T-helper 22 cell (primary cell): Measurements from ENCODE around the gene ADAP1.

ENCODE experiments used
- DNase-seq: peaks from one replicate; pipeline ENCODE4 v3.0.0-alpha.2; 2020; ENCODE audit warnings: low read depth

ADAP1 gene

DNA sequence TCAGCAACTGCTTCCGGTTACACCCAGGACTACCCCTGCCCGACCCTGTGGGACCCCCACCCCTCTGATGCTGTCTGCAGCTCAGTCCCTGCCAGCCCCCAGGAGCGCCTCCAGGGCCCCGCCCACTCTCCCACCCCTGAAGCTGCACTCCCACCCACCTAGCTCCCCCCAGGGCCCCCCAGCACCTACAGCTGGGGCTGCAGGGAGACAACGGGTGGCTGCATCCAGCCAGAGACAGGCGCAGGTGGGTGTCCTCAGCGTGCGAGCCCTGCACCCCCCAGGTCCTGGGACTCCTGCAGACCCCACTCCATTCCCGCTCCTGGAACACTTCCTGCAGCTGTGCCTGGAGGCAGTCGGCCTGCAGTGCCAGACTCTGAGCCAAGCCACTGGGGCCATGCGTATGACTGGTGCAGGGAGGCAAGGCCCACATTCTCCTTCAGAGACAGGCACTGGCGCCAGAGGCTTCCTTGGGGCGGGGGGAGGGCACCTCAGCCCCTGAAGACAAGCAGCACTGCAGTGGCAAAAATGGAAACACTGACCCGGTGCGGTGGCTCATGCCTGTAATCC is 34.6 kb upstream of the ADAP1 start:
- DNase-seq = no peak

DNA sequence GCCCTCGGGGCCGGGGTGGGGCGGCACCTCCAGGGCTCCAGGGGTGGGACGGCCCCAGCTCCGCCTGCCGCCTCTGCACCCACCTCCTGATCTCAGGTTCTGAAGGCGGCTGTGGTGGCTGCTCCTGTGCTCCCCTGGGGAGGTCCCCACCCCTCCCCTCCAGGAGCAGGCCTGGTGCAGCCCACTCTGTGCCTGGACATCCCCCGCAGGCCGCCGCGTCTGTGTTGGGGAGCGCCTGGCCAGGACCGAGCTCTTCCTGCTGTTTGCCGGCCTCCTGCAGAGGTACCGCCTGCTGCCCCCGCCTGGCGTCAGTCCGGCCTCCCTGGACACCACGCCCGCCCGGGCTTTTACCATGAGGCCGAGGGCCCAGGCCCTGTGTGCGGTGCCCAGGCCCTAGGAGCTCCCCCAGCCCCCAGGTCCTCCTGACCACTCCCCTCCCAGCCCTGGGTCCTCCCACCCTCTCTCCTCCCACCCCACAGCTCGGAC is 34.0 kb upstream of the ADAP1 start:
- no peak for DNase-seq

DNA sequence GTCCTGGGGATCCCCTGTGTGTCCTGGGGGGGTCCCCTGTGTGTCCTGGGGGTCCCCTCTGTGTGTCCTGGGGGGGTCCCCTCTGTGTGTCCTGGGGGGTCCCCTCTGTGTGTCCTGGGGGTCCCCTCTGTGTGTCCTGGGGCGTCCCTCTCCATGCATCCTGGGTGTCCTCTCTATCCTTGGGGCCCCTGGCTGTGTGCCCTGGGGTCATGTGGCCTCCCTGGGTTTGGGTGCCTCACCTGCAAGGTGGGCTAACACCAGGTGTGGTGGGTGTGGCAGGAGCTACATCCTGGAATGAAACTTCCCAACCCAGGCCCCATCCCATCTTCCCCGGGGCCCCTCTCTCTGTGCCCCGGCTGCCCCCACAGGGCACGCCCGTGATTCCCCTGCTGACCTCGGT is 33.4 kb upstream of the ADAP1 start:
- DNase-seq = no peak

DNA sequence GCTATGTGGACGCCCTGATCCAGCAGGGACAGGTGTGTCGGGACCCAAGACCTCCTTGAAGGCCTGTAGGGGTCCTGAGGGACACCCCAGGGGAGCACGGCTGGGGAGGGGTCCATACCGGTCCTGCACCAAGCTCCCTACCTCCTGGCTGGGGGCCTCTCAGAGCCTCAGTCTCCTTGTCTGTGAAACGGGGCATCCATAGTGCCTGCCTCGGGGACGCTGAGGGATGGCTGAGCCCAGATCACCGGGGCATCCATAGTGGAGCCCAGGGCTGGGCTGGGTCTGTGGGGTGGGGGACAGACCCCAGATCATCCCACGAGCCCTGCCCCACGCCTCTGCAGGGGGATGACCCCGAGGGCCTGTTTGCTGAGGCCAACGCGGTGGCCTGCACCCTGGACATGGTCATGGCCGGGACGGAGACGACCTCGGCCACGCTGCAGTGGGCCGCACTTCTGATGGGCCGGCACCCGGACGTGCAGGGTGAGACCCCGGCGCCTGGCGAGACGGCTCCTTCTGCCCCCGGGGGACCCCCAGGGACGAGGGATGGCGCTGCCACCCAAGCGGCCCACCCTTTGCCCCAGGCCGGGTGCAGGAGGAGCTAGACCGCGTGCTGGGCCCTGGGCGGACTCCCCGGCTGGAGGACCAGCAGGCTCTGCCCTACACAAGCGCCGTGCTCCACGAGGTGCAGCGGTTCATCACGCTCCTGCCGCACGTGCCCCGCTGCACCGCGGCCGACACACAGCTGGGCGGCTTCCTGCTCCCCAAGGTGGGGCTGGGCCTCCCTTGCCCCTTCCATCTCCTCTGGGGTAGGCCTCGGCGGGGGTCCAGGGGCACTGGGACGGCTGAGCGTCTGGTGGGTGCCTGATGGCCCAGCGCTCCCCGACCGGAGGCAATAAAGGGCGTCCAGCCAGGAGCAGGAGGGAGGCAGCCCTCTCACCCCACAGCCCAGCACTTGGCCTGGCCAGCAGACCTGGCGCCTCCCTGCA is 32.6 kb upstream of the ADAP1 start:
- no peak for DNase-seq

DNA sequence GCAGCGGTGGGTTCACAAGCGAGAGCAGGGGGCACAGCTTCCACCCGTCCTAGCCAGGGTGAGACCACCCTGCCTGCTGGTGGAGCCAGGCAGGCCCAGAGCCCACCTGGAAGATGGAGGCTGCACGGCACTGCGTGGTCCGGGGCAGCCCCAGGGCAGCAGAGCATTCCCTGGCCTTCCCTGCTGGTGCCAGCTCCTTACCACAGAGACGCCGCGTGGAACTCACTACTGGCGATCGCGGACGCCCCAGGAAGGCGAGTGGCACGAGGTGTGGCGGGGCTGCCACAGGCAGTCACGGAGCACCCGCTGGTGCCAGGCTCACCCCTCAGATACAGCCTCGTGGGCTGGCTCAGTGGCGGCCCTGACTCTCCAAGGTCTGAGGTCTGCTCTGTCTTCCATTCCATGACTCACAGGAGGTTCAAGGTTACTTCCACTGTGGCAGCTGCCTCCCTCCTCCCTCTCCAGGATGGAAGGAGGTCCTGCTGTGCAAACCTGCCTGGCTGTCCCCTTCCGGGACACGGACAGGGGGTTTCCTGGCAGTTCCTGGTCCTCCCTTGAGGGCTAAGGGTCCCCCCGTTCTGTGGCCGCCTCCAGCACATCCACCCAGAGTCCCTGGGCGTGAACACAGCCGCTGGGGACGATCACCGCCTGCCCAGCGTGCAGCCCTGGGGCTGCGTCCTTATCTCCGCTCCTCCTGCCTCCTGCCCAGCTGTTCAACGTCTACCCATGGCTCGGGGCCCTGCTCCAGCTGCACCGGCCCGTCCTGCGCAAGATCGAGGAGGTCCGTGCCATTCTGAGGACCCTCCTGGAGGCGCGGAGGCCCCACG is 31.6 kb upstream of the ADAP1 start:
- no peak for DNase-seq

DNA sequence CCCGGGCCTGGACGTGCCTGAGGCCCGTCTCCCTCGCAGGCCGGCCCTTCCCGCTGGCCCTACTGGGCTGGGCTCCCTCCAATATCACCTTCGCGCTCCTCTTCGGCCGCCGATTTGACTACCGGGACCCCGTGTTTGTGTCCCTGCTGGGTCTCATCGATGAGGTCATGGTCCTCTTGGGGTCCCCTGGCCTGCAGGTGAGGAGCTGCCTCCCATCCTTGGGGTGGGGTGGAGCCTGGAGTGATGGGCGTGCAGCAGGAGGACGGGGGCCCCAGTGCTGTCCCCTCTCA is 30.6 kb upstream of the ADAP1 start:
- DNase-seq = no peak

DNA sequence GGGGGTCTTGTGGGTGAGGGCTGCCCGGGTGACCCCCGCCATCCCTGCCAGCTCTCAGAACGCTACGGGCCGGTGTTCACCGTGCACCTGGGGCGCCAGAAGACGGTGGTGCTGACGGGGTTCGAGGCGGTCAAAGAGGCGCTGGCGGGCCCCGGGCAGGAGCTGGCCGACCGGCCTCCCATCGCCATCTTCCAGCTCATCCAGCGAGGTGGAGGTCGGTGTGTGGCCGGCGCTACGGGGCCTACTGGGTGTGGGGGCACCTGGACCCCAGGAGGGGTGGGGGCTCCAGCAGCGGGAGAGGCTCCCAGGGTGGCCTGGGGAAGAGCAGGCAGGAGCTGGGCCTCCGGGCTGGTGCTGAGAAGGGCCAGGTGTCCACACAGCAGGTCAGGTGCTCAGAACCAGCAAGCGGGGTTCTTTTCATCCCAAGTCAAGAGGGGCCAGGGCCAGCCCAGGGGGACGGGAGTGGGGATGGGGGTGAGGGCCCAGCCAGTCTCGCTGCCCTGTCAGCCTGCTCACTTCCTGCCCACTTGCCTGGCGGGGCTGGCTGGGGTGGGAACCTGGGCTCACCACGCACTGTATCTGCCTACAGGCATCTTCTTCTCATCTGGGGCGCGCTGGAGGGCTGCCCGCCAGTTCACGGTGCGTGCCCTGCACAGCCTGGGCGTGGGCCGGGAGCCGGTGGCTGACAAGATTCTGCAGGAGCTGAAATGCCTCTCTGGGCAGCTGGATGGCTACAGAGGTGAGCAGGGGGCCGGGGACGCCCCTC is 30.1 kb upstream of the ADAP1 start:
- no peak for DNase-seq

DNA sequence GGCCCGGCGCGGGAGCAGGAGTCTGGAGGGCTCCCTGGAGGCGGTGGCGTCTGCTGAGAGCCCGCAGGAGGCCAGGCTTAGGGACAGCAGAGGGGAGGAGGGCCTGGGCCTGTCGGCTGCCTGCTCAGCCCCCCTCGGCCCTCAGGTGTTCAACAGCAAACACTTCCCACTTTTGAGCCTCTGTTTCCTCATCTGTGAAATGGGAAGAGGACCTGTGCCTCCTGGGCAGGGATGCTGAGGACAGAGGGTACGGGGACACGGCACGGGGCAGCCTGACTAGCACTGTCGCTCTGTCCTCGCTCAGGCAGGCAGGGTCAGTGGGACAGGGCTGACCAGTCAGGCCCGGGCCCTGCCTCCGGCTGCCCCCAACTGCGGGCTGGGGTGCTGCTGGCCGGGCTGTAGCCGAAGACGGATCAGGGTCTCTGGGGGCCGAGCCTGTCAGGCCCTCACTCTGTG is 29.2 kb upstream of the ADAP1 start:
- DNase-seq = no peak

DNA sequence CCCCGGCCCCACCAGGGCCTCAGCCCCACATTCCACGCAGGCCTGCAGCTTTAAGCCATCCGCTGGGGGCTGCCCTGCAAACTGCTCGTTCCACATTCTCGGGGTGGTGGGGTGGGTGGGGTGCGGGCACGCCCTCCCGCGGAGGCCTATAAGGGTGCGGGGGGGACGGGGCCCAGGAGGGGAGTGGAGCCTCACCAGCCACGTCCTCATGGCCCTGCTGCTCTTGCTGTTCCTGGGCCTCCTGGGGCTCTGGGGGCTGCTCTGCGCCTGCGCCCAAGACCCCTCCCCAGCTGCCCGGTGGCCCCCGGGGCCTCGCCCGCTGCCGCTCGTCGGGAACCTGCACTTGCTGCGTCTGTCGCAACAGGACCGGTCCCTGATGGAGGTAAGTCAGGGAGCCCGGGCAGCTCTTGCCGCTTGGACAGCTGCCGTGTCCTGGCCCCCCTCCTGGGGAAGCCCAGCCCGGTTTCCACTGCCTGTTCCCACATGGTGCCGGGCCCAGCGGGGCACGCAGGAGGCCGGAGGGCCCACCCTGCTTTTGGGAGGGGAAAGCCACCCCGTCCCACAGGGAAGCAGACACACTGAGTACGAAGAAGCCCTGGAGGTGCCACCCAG is 28.6 kb upstream of the ADAP1 start, which contains the start of gene CYP2W1:
CYP2W1 (plus strand) TSS at position 178 of the 612 bp plus-strand sequence; CDS start at position 209, 31 bp downstream.
- no peak for DNase-seq

DNA sequence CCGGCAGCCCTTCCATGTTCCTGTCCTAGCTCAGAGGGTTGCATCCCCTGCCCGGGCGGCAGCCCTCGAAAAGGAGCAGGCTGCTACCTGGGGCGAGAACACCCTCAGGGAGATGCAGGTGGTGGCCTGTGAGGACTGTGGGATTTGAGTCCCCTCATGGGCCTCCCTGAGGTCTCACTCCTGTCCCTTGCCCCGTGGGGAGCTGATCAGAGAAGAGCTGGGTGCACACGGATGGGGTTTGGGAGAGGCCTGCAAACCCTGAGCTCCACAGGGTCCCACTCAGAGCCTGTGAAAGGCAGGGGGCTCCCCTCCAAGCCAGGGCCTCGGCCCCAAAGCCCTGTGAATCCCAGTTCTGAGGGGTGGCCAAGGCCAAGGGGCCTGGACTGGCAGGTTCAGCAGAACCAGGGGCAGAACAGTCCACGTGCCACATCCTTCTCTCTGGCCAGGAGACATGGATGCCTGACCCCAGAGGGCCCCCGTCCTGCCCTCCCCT is 28.1 kb upstream of the ADAP1 start:
- no peak for DNase-seq

DNA sequence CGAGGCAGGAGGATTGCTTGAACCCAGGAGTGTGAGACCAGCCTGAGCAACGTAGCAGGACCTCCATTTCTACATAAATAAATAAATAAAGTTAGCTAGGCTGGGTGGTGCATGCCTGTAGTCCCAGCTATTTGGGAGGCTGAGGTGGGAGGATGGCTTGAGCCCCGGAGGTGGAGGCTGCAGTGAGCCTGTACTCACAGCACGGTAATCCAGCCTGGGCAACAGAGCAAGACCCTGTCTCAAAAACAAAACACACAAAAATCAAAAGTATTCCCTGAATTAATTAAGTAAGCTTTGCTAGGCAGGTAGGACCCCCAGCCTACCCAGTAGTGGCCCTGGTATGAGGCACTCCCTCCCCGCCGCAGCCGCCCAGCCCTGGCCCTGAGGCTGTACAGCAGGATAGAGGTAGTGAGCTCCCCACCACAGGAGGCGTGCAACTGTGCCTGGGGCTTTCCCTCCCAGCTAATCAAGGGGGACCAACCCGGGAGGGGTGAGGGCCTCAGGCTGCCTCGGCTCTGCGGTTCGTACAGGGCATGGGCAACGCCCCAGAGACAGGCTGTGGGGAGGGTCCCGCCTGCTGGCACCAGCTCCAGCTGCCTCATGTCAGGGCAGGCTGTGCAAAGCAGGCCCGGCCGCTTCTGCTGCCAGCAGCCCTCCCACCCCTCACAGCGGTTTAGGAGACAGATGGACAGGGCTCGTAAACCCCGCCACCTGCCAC is 27.5 kb upstream of the ADAP1 start:
- DNase-seq = no peak

DNA sequence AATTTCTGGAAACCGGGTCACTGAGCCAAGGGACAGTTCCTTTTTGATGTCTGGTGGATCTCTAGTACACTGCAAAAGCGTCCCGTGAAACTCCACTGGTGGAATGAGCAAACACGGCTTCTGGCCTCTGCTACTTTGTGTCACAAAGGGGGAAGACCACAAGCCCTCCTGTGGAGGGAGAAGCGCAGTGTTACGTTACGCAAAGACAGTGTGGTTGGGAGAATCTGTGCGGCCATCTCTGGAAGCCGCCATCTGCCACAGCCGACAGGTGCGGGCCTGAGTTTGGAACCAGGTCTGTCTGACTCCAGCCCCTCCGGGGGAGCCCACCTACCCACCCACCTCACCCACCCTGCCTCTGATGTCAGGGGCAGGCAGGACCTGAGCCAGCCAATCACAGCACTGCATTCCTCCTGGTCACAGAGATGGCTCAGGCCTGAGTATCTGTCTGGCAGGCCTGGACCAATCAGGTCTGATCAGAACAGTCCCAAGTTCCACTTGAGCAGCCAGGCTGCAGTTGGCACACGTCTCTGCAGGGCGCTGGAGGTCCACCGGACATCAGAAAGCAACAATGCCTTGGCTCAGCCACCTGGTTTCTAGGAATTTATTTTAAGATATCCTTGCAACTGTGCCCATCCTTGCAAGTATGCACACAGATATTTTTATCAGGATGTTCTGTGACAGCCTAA is 25.5 kb upstream of the ADAP1 start:
- no peak for DNase-seq

DNA sequence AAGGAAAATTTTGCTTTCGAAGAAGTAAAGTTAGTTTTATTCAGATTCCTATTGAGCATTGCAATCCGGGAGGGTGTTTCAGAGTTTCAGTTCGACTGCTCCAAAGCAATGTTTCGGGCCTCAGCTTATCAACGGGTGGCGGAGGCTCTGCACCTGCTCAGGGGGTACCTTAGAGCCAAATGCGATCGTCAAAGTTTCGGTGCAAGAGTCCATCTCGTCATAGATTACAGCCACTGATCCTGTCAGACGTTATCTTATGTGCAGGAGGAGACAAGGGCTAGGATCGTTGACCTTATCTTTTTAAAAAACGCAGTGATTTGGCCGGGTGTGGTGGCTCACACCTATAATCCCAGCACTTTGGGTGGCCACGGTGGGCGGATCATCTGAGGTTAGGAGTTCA is 24.7 kb upstream of the ADAP1 start:
- no peak for DNase-seq

DNA sequence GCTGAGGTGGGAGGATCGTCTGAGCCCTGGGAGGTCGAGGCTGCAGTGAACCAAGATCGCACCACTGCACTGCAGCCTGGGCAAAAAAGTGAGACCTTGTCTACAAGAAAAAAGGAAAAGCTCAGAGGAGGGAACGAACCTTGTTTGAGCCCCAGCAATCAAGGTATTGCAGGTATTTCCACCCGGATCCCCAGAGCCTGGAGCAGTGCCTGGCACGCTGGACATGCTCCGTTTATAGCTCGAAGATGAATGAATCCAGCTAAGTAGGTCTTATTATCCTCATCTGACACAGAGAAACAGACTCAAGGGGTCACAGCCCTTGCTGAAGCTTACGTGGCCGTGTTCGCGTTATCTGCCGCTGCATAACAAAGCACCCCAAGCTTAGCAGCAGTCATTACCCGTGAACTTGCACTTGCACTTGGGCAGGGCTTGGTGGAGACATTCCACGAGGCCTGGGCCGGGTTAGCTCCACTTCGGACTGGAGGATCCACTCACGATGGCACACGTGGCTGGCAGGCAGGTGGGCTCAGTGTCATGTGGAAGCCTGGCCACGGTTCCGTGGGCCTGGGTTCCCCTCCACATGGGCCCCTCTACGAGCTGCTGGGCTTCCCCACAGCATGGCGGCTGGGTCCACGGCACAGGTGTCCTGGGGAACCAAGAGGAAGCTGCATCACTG is 24.1 kb upstream of the ADAP1 start:
- no peak for DNase-seq

DNA sequence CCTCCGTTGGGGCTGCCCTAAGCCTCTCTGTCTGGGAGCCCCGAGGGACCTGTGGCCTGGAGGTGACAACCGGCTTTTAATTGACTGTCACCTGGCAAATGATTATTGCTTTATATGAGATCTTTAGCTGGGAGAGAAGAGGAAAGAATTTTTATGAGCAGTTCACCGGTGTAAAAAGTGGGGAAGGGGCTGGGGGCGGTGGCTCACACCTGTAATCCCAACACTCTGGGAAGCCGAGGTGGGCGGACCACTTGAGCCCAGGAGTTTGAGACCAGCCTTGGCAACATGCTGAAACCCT is 23.5 kb upstream of the ADAP1 start:
- DNase-seq = no peak

DNA sequence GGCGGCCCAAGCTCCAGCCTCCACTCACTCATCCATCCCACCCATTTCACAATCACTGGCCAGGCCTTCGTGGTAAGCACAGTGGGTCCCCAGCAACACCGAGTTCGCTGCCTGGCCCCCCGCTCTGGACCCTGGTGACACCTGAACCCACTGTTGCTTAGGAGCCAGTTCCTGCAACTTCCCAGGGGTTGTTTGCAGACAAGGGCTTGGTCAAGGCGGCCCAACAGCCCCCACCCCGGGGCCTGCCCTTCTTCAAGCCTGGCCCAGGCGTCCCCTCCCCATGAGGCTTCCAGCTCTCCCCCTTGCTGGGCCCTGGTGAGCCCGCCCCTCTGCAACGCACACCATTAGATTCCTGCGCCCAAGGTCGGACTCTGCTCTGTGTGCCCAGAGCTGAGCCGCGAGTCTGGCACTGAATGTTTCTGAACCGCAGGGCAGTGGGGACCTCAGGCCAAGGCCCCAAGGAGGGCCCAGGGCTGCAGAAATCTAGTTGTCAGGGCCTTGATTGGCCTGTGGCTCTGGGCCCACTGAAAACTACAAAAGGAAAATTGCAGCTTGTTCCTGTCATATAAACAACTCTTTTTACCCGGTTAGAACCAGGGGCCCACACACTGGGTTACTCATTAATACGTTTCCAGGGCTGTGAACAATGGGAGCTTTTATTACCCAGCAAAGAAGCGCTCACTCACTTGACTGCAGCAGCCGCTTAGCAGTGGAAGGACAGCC is 23.0 kb upstream of the ADAP1 start:
- DNase-seq = no peak

DNA sequence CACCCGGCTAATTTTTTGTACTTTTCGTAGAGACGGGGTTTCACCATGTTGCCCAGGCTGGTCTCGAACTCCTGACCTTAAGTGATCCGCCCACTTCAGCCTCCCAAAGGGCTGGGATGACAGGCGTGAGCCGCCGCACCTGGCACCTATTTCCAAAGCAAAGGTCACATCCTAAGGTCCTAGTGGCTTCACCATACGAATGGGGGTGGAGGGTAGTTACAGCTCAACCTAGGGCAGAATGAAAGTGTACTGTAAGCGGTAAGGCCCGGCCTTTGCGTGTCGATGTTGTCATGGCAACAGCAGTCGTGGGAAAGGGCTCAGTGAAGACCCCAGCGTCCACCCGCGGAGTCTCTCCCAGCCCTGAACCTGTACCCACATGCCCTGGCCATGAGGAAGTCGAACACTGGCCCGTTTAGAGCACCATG is 22.4 kb upstream of the ADAP1 start:
- DNase-seq = no peak

DNA sequence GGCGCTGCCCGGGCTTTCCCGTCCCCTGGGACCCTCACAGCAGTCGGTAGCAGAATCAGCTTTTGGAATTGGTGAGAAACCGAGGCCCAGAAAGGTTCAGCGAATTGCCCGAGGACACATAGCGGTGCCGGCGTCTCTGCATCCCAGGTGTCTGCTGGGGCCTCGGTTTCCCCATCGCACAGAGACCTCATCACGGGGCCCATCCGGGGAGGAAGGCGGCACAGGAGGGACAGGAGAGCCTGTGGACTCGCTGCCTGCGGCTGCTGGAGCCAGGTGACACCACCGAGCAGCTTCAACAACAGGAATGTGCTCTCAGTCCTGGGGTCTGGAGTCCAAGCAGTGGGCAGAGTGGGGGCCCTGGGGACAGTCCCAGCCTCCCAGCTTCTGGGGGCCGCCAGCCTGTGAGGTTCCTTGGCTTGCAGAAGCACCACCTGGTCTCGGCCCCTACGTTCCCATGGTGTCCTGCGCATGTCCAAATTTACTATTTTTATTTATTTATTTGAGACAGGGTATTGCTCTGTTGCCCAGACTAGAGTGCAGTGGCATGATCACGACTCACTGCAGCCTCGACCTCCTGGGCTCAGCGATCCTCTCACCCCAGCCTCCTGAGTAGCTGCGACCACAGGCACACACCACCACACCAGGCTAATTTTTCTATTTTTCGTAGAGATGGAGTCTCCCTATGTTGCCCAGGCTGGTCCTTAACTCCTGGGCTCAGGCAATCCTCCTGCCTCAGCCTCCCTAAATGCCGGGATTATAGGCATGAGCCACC is 21.4 kb upstream of the ADAP1 start:
- DNase-seq = no peak
